Right atrium auricular region (tissue), 2 donors: ENCODE results near the gene C12orf54. TPM values are rescaled to one million over a fixed set of nuclear protein-coding genes. Genes with fewer than 3 reads are reported as not detected.
"Not testable (repeated sequence)": the region's sequence is repeated elsewhere in the genome, so short reads cannot be mapped to it uniquely, and the experiment has no call there.

ENCODE experiments used
- DNase-seq: peaks from one replicate; pipeline ENCODE4 v3.0.0-alpha.2; 2019; ENCODE audit warnings: low spot score
- H3K27ac ChIP-seq, 2 donors: fragments of 200-600 bp; sonication (generic); 1 replicate in 1 of 2; 2 replicates in 1 of 2; pipeline ENCODE4 v1.5.1; 2016 to 2019
- H3K27me3 ChIP-seq, 2 donors: fragments of 200-600 bp; sonication (generic); one replicate each; pipeline versions ENCODE4 v1.5.1 to v1.6.0; 2017 to 2019
- H3K36me3 ChIP-seq: fragments of 200-600 bp; sonication (generic); one replicate; pipeline ENCODE4 v1.5.1; 2016
- H3K4me1 ChIP-seq, 2 donors: fragments of 200-600 bp; sonication (generic); one replicate each; pipeline versions ENCODE4 v1.5.1 to v1.6.0; 2017 to 2019
- H3K4me3 ChIP-seq, 2 donors: fragments of 200-600 bp; sonication (generic); 1 replicate in 1 of 2; 2 replicates in 1 of 2; pipeline ENCODE4 v1.5.1; 2017 to 2019; ENCODE audit warnings: mild to moderate bottlenecking in 1 of 2, moderate library complexity in 1 of 2
- H3K9me3 ChIP-seq, 2 donors: fragments of 200-600 bp; sonication (generic); one replicate each; pipeline ENCODE4 v1.5.1; 2019
- CTCF ChIP-seq, 2 donors: fragments of 200-600 bp; sonication (generic); IDR thresholded peaks; one replicate each; pipeline ENCODE4 v1.5.1; 2019; ENCODE audit warnings: antibody characterized with exemption in 2 of 2
- total RNA-seq, 2 donors: library from RNA; depleted of rRNA; stranded (reverse); fragments of >200 nt; gene quantifications; one replicate each; pipeline ENCODE4 v1.1.0, GENCODE V29; 2016

C12orf54 gene
- total RNA-seq: not detected

- no peak within 1 kb of the TSS for H3K4me3 ChIP-seq
- H3K9me3 ChIP-seq: no peaks in the 10 kb centered on the region
- H3K27me3 ChIP-seq: no peaks in the 10 kb centered on the region
- H3K4me1 ChIP-seq: no peaks in the 10 kb centered on the region
- no peaks in the 10 kb centered on the region for H3K36me3 ChIP-seq
- H3K27ac ChIP-seq: no peak within 1 kb of the TSS
- TF ChIP-seq CTCF (IDR thresholded peaks at IDR 0.05): no peak
- no peak for DNase-seq
Measured at GRCh38 chr12:48482198-48482597, at the start of gene C12orf54. Gene C12orf54 (plus strand): TSS chr12:48482498. CDS start chr12:48483297, 799 bp downstream.

- not testable (repeated sequence) for H3K4me1 ChIP-seq, H3K4me3 ChIP-seq, H3K36me3 ChIP-seq, DNase-seq, H3K27me3 ChIP-seq, H3K27ac ChIP-seq, H3K9me3 ChIP-seq
Measured at GRCh38 chr12:48434016-48434415, 48.3 kb upstream of the C12orf54 start.

GRCh38 chr12:48441069-48441468 lies 41.2 kb upstream of the C12orf54 start:
- Histone ChIP-seq H3K27me3 (no peaks in the 10 kb centered on the region), H3K9me3 (no peaks in the 10 kb centered on the region), H3K27ac (no peak overlapping the region), H3K4me1 (peaks cover 0 to 2% of the 10 kb centered on the region in 2 donors), H3K4me3 (no peak overlapping the region), H3K36me3 (no peaks in the 10 kb centered on the region)
- no peak for DNase-seq
- no peak for TF ChIP-seq CTCF (IDR thresholded peaks at IDR 0.05)

- no peak for DNase-seq
Measured at GRCh38 chr12:48442179-48442847, 40.0 kb upstream of the C12orf54 start.

GRCh38 chr12:48445538-48445937 lies 36.8 kb upstream of the C12orf54 start:
- no peaks in the 10 kb centered on the region for H3K27me3 ChIP-seq
- DNase-seq: no peak
- no peaks in the 10 kb centered on the region for H3K36me3 ChIP-seq
- H3K4me1 ChIP-seq: peaks cover 0 to 9% of the 10 kb centered on the region in 2 donors
- no peaks in the 10 kb centered on the region for H3K9me3 ChIP-seq
- H3K4me3 ChIP-seq: no peak overlapping the region
- no peak for TF ChIP-seq CTCF (IDR thresholded peaks at IDR 0.05)
- H3K27ac ChIP-seq: no peak overlapping the region

More at GRCh38 chr12:48442179-48442847, 40.0 kb upstream of the C12orf54 start:
- no peaks in the 10 kb centered on the region for H3K9me3 ChIP-seq
- H3K4me1 ChIP-seq: peaks cover 0 to 9% of the 10 kb centered on the region in 2 donors
- H3K27me3 ChIP-seq: no peaks in the 10 kb centered on the region
- TF ChIP-seq CTCF (IDR thresholded peaks at IDR 0.05): no peak
- no peaks in the 10 kb centered on the region for H3K36me3 ChIP-seq
- H3K27ac ChIP-seq: no peak overlapping the region
- H3K4me3 ChIP-seq: no peak overlapping the region

- no peak for TF ChIP-seq CTCF (IDR thresholded peaks at IDR 0.05)
- no peak for DNase-seq
- H3K9me3 ChIP-seq: no peaks in the 10 kb centered on the region
- no peak overlapping the region for H3K4me3 ChIP-seq
- H3K36me3 ChIP-seq: no peaks in the 10 kb centered on the region
- H3K27me3 ChIP-seq: no peaks in the 10 kb centered on the region
- H3K4me1 ChIP-seq: peaks cover 0 to 9% of the 10 kb centered on the region in 2 donors
- H3K27ac ChIP-seq: no peak overlapping the region
Measured at GRCh38 chr12:48446161-48446776, 36.0 kb upstream of the C12orf54 start.
